GM12878 (cell line): ENCODE measurements around the gene ZG16B. TPM values are rescaled to one million over a fixed set of nuclear protein-coding genes. Genes with fewer than 3 reads are reported as not detected.

Experiments used
- ATAC-seq: fragments of 200-7000 bp; cut with Tn5 transposase; 3 replicates; pipeline ENCODE4 v1.9.1; 2020; ENCODE audit warnings: mild to moderate bottlenecking, moderate library complexity
- BruUV-seq: library from RNA; stranded (reverse); fragments of 400-500 nt; replicated peaks from 2 replicates; lab custom pipeline; 2021; lab: Mats Ljungman, UMichigan
- CTCF ChIA-PET: fragments of 300-600 bp; sonication (Branson Sonifier 250); formaldehyde crosslinking; extraction: SDS; loops from one replicate; lab custom pipeline; 2021; ENCODE audit warnings: inconsistent platforms; lab: Yijun Ruan, JAX
- POLR2A ChIA-PET: fragments of 350-600 bp; formaldehyde crosslinking; extraction: SDS; loops from one replicate; lab custom pipeline; 2021; ENCODE audit warnings: inconsistent platforms; lab: Charles Lee
- RAD21 ChIA-PET: fragments of 300-600 bp; sonication (Branson Sonifier 250); formaldehyde crosslinking; loops from one replicate; lab custom pipeline; 2023; ENCODE audit warnings: antibody characterized with exemption; ENCODE audit not compliant: unreplicated experiment; lab: Charles Lee
- SMC1A ChIA-PET: fragments of 300-600 bp; sonication (Branson Sonifier 250); formaldehyde crosslinking; loops from one replicate; lab custom pipeline; 2023; ENCODE audit not compliant: unreplicated experiment, uncharacterized antibody; lab: Charles Lee
- DNase-seq: peaks from one replicate; pipeline ENCODE4 v3.0.0-alpha.2; 2011; ENCODE audit warnings: low read depth, low spot score
- FAIRE-seq: peaks from 3 replicates; lab custom pipeline; 2011; peaks lifted over from hg19 to GRCh38; lab: Jason Lieb, UNC
- H2AFZ ChIP-seq: 2 replicates; pipeline ENCODE4 v1.6.0; 2011; ENCODE audit warnings: low read depth, low read length, control low read depth; ENCODE audit not compliant: control insufficient read depth
- H3K27ac ChIP-seq: 2 replicates; pipeline ENCODE4 v1.5.1; 2011; ENCODE audit warnings: control low read depth; ENCODE audit not compliant: control insufficient read depth, insufficient read depth
- H3K27me3 ChIP-seq, 2 experiments: replicated peaks in 1 of 2; 2 replicates each; pipeline versions ENCODE4 v1.6.0 to v1.6.1; 2011; ENCODE audit warnings: low read length in 1 of 2; ENCODE audit not compliant: control insufficient read depth in 2 of 2, insufficient read depth in 2 of 2
- H3K36me3 ChIP-seq, 2 experiments: 2 replicates each; pipeline ENCODE4 v1.5.1; 2011; ENCODE audit warnings: low read length in 1 of 2; ENCODE audit not compliant: control insufficient read depth in 2 of 2, insufficient read depth in 2 of 2
- H3K4me1 ChIP-seq: 2 replicates; pipeline ENCODE4 v1.6.1; 2011; ENCODE audit warnings: mild to moderate bottlenecking, low read length, moderate library complexity, mixed read lengths; ENCODE audit not compliant: control insufficient read depth, insufficient read depth
- H3K4me2 ChIP-seq: 2 replicates; pipeline ENCODE4 v1.6.0; 2011; ENCODE audit warnings: control low read depth; ENCODE audit not compliant: control insufficient read depth, insufficient read depth
- H3K4me3 ChIP-seq: fragments of 200-600 bp; sonication (generic); 2 replicates; pipeline ENCODE4 v1.5.1; 2016
- H3K79me2 ChIP-seq: 2 replicates; pipeline ENCODE4 v1.6.0; 2011; ENCODE audit warnings: low read length; ENCODE audit not compliant: control insufficient read depth, insufficient read depth
- H3K9ac ChIP-seq: 2 replicates; pipeline ENCODE4 v1.8.0; 2011; ENCODE audit warnings: low read length, control low read depth, mixed read lengths; ENCODE audit not compliant: control insufficient read depth, insufficient read depth
- H3K9me3 ChIP-seq: replicated peaks from 3 replicates; pipeline ENCODE4 v1.5.1; 2011; ENCODE audit warnings: mild to moderate bottlenecking, low read length; ENCODE audit not compliant: control insufficient read depth, insufficient read depth
- H4K20me1 ChIP-seq: 2 replicates; pipeline ENCODE4 v1.6.0; 2011; ENCODE audit not compliant: control insufficient read depth, insufficient read depth
- ASH2L ChIP-seq: fragments of 300-600, 200-600 bp; sonication (generic); IDR thresholded peaks from 2 replicates; pipeline ENCODE4 v1.6.1; 2017; ENCODE audit warnings: low read depth, mild to moderate bottlenecking, borderline replicate concordance
- ATF2 ChIP-seq: IDR thresholded peaks from 2 replicates; pipeline ENCODE4 v1.6.1; 2012; ENCODE audit warnings: low read length, inconsistent platforms
- BCL11A ChIP-seq: IDR thresholded peaks from 2 replicates; pipeline ENCODE4 v1.6.1; 2011; ENCODE audit warnings: low read depth, low read length
- DPF2 ChIP-seq: fragments of 450-650 bp; IDR thresholded peaks from 2 replicates; pipeline ENCODE4 v1.6.1; 2017; ENCODE audit warnings: mild to moderate bottlenecking
- EGR1 ChIP-seq, 2 experiments: IDR thresholded peaks; 1 replicate in 1 of 2; 2 replicates in 1 of 2; pipeline ENCODE4 v1.6.1; 2011 to 2012; ENCODE audit warnings: low read depth in 2 of 2, low read length in 2 of 2, borderline replicate concordance in 1 of 2, mild to moderate bottlenecking in 1 of 2, moderate library complexity in 1 of 2
- ELK1 ChIP-seq: IDR thresholded peaks from 2 replicates; pipeline ENCODE4 v1.6.1; 2012; ENCODE audit warnings: low read depth, low read length, improper control_type of control experiment
- FOS ChIP-seq: IDR thresholded peaks from 3 replicates; pipeline ENCODE4 v1.6.1; 2011; ENCODE audit warnings: borderline replicate concordance; ENCODE audit not compliant: insufficient read length; ENCODE audit errors: extremely low read depth
- FOXK2 ChIP-seq: fragments of 450-650 bp; IDR thresholded peaks from 2 replicates; pipeline ENCODE4 v1.6.1; 2017; ENCODE audit warnings: mild to moderate bottlenecking, moderate library complexity
- GABPA ChIP-seq: IDR thresholded peaks from 2 replicates; pipeline ENCODE4 v1.6.1; 2014; ENCODE audit warnings: antibody characterized with exemption, low read depth, mild to moderate bottlenecking, inconsistent platforms
- HDAC2 ChIP-seq: fragments of 200-600 bp; sonication (generic); IDR thresholded peaks from 2 replicates; pipeline ENCODE4 v1.6.1; 2017
- HDGF ChIP-seq: fragments of 450-650 bp; IDR thresholded peaks from 2 replicates; pipeline ENCODE4 v1.6.1; 2016; ENCODE audit warnings: antibody characterized with exemption
- IKZF1 ChIP-seq: fragments of 450-650 bp; conservative IDR thresholded peaks from 2 replicates; pipeline ENCODE4 v1.6.1; 2017; ENCODE audit warnings: antibody characterized with exemption, mild to moderate bottlenecking
- IRF5 ChIP-seq: fragments of 450-650 bp; IDR thresholded peaks from 2 replicates; pipeline ENCODE4 v1.6.1; 2017; ENCODE audit warnings: borderline replicate concordance
- NBN ChIP-seq: fragments of 450-650 bp; IDR thresholded peaks from 2 replicates; pipeline ENCODE4 v1.6.1; 2016
- NR2C2 ChIP-seq: IDR thresholded peaks from 2 replicates; pipeline ENCODE4 v1.6.1; 2011; ENCODE audit warnings: borderline replicate concordance, low read depth; ENCODE audit not compliant: control insufficient read depth, insufficient read length
- PAX8 ChIP-seq: fragments of 450-650 bp; IDR thresholded peaks from 2 replicates; pipeline ENCODE4 v1.6.1; 2017; ENCODE audit warnings: mild to moderate bottlenecking, moderate library complexity
- RB1 ChIP-seq: fragments of 450-650 bp; formaldehyde crosslinking; IDR thresholded peaks from 2 replicates; pipeline ENCODE4 v1.6.1; 2017; ENCODE audit warnings: mild to moderate bottlenecking, borderline replicate concordance
- TCF3 ChIP-seq: IDR thresholded peaks from 2 replicates; pipeline ENCODE4 v1.6.1; 2012; ENCODE audit warnings: low read depth, mild to moderate bottlenecking, low read length, borderline replicate concordance; ENCODE audit not compliant: insufficient read depth
- ZBTB11 ChIP-seq: fragments of 450-650 bp; formaldehyde crosslinking; IDR thresholded peaks from 2 replicates; pipeline ENCODE4 v1.5.0; 2022; ENCODE audit warnings: mild to moderate bottlenecking, missing genetic modification characterization
- WGBS: methylation state at CpG from one replicate; pipeline ENCODE4 v1.1.6; 2016; ENCODE audit warnings: low lambda C conversion rate; ENCODE audit not compliant: insufficient replicate concordance, insufficient coverage; ENCODE audit errors: missing lambda C conversion rate; 5-methylcytosine and 5-hydroxymethylcytosine counted together
- in situ Hi-C: fragments of 300-500 bp; cut with MboI; formaldehyde crosslinking; loops from 9 replicates; pipeline ENCODE4 v1.14.3; 2018; ENCODE audit warnings: mixed read lengths
- intact Hi-C: fragments of 100-400 bp; cut with micrococcal nuclease; formaldehyde crosslinking; loops from one replicate; pipeline ENCODE4 v1.14.2; 2022; ENCODE audit not compliant: unreplicated experiment
- polyA plus RNA-seq, 11 experiments: library from polyadenylated mRNA; depleted of rRNA in 4 of 11; unstranded in 6 of 11; stranded (reverse) in 5 of 11; fragments of >200 nt; fragmentation: Nextera tagmentation in 4 of 11; fragmentation: Illumina TruSeq in 1 of 11; extraction: Ambion mirVana in 4 of 11; extraction: Trizol in 1 of 11; gene quantifications; 1 replicate in 1 of 11; 2 replicates in 10 of 11; pipeline versions ENCODE4 v1.2.1 to v1.2.3, GENCODE V29; 2011 to 2016; ENCODE audit warnings: inconsistent platforms in 2 of 11, missing spikeins in 2 of 11, low read depth in 1 of 11
- total RNA-seq, 4 experiments: library from RNA; depleted of rRNA in 3 of 4; stranded (reverse); fragments of >200 nt in 3 of 4; fragmentation: Illumina TruSeq in 1 of 4; extraction: Trizol in 1 of 4; gene quantifications; 2 replicates each; pipeline versions ENCODE4 v1.2.1 to v1.2.3, GENCODE V29; 2013 to 2021

Gene ZG16B
- total and polyA plus RNA-seq, 10 of the 15 experiments (the other 5 are each of a cell fraction or from before 2014, with no cell fraction given): 1.00 to 11.6 (median 5.8) TPM

GRCh38 chr16:2825049-2825742, 4.9 kb upstream of the ZG16B start:
- no peaks in the 10 kb centered on the region for H3K36me3 ChIP-seq
- no peak overlapping the region for H3K4me2 ChIP-seq
- TF ChIP-seq TCF3 (no peak), IKZF1 (no peak), ZBTB11 (CRISPR knock-in tag) (no peak), PAX8 (no peak), NR2C2 (no peak), EGR1 (IDR thresholded peaks at IDR 0.05; ENCODE audit: borderline replicate concordance in 1 of 2, low read depth in 2 of 2, low read length in 2 of 2) (no peak), RB1 (no peak), ATF2 (no peak), BCL11A (no peak), HDGF (no peak), FOS (no peak), GABPA (no peak), ELK1 (no peak), FOXK2 (no peak), NBN (no peak), ASH2L (no peak), IRF5 (no peak), DPF2 (no peak), HDAC2 (no peak)
- ChIA-PET POLR2A (no interaction called here), RAD21 (no interaction called here), SMC1A (no interaction called here), CTCF (interaction anchor here (0.6 to 1.2 kb wide), 2 partner anchors 13 to 1720 kb away, joined by 3 to 4 read pairs; no protein-coding TSS in a partner anchor)
- in situ Hi-C loops: no loop called here
- no TSS peak for BruUV-seq
- FAIRE-seq: no peak
- no peak for DNase-seq
- no peak overlapping the region for H3K4me3 ChIP-seq
- H2AFZ ChIP-seq: no peak overlapping the region
- H3K79me2 ChIP-seq: no peaks in the 10 kb centered on the region
- peaks cover 4% of the 10 kb centered on the region; the same call in 1 of the 2 replicates for H3K4me1 ChIP-seq
- no peak for ATAC-seq
- H3K9ac ChIP-seq: no peak overlapping the region
- H3K27me3 ChIP-seq: no peaks in the 10 kb centered on the region
- H3K9me3 ChIP-seq: no peaks in the 10 kb centered on the region
- no peaks in the 10 kb centered on the region for H4K20me1 ChIP-seq
- 57% methylated on average over 26 of the region's 26 CpGs for WGBS
- H3K27ac ChIP-seq: no peak overlapping the region
- intact Hi-C loops: no loop called here
